Adrenal gland (tissue), 5 donors: ENCODE results near the gene ITPKB.

ENCODE experiments used
- POLR2A ChIP-seq, 2 donors: fragments of 450-650 bp; IDR thresholded peaks; one replicate each; pipeline ENCODE4 v1.6.1; 2017; ENCODE audit warnings: antibody characterized with exemption in 2 of 2, mild to moderate bottlenecking in 2 of 2, moderate library complexity in 1 of 2
- TF ChIP-seq, protein P1 (sequence below), 6 experiments: fragments of 450-650 bp in 4 of 6; fragments of 200-600 bp in 2 of 6; sonication (generic) in 1 of 6; IDR thresholded peaks; 1 replicate in 5 of 6; 2 replicates in 1 of 6; pipeline versions ENCODE4 v1.5.1 to v1.8.0; 2016 to 2021; ENCODE audit warnings: antibody characterized with exemption in 6 of 6, mild to moderate bottlenecking in 2 of 6, moderate library complexity in 1 of 6
- donor health status: DM: no; HTN: no; CAD: no.

DNA sequence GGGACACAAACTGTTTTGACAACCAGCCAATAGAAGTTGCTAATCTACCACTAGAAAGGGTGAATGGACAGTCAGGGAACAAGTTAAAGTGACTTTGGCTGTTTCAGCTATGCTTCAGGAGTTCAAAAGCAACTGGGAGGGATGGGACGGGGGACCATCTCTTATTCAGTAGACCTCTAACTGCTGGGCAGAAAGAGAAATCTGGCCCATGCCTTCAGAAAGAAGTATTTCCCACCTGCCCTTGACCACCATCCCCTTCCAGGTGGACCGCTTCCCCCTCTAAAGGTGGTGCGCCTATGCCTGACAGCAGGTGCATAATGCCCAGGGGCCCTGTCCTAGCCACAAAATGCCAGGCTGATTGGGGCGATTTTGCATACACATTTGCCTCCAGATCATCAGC is 5.2 kb downstream of the ITPKB start:
- TF ChIP-seq, protein P1, sequence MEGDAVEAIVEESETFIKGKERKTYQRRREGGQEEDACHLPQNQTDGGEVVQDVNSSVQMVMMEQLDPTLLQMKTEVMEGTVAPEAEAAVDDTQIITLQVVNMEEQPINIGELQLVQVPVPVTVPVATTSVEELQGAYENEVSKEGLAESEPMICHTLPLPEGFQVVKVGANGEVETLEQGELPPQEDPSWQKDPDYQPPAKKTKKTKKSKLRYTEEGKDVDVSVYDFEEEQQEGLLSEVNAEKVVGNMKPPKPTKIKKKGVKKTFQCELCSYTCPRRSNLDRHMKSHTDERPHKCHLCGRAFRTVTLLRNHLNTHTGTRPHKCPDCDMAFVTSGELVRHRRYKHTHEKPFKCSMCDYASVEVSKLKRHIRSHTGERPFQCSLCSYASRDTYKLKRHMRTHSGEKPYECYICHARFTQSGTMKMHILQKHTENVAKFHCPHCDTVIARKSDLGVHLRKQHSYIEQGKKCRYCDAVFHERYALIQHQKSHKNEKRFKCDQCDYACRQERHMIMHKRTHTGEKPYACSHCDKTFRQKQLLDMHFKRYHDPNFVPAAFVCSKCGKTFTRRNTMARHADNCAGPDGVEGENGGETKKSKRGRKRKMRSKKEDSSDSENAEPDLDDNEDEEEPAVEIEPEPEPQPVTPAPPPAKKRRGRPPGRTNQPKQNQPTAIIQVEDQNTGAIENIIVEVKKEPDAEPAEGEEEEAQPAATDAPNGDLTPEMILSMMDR (IDR thresholded peaks at IDR 0.05), result no peak
- no peak for TF ChIP-seq POLR2A (IDR thresholded peaks at IDR 0.05)
